UCSD-AML1 (cell line): ENCODE measurements around the gene FOXA3.
A peak's percentile ranks its signal among the peaks of the same experiment; 100 is the strongest.
"Not testable (repeated sequence)": the region's sequence is repeated elsewhere in the genome, so short reads cannot be mapped to it uniquely, and the experiment has no call there.

Source experiments
- DNase-seq: peaks from one replicate; lab custom pipeline; 2025; ENCODE audit not compliant: unreplicated experiment; lab: John Stamatoyannopoulos, UW

FOXA3 gene

DNA sequence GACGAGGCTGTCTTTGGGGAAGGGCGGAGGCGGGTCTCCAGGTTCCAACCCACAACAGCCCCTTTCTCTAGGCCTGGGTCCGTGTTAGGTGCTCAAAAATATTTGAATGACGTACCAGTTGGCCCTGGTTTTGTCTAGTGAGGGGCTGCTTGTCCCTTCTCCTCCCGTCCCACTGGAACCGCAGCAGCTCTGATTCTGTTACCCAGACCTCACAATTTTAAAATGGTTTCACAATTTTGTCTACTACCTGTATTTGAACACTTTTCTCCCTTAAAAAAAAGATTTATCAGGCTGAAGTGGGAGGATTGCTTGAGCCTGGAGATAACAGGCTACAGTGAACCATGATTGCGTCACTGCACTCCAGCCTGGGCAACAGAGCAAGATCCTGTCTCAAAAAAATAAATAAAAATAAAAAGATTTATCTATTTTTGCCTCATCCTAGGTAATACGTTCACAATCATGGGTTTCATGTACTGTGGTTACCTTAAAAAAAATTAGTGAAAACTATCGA lies 23.1 kb downstream of the FOXA3 start:
- DNase-seq: no peak

DNA sequence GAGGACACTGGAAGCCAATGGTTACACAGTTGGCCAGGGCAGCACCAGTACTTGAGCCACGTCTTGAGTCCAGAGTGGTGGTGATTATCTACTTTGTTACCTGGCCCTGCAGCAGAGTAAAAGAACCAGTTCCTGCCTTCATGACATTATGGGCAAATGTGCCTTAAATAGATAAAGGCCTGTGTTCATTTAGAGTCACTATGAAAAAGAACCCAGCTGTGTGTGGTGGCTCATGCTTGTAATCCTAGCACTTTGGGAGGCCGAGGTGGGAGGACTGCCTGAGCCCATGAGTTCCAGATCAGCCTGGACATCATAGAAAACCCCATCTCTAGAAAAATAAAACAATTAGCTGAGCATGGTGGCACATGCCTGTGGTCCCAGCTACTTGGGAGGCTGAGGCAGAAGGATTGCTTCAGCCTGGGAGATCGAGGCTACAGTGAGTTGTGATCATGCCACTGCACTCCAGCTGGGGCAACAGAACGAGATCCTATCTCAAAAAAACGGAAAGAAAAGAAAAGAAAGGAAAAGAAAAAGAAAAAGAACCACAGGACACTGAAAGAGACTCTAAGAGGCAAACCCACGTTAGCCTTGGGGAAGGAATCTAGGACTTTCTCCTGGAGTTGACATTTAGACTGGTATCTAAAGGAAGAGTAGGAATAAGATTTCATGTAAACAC lies 25.2 kb downstream of the FOXA3 start:
- DNase-seq: no peak

DNA sequence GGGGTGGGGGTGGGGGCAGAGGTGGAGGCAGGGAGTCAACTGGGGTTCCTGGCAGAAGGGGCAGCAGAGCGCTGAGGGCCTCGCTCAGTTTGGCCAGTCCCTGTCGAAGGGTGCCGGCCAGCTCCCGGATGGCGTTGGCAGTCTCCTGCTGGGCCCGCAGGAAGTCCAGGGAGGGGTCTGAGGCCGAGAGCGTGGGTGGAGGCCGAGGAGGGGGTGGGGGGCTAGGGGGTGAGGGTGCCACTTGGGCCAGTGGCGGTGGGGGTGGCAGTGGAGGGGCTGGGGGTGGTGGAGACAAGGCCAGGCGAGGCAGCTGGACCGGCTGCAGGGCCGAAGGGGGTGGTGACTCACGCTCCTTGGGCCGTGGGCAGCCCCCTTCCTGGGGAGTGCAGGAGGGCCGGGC lies 26.8 kb downstream of the FOXA3 start:
- DNase-seq: no peak

DNA sequence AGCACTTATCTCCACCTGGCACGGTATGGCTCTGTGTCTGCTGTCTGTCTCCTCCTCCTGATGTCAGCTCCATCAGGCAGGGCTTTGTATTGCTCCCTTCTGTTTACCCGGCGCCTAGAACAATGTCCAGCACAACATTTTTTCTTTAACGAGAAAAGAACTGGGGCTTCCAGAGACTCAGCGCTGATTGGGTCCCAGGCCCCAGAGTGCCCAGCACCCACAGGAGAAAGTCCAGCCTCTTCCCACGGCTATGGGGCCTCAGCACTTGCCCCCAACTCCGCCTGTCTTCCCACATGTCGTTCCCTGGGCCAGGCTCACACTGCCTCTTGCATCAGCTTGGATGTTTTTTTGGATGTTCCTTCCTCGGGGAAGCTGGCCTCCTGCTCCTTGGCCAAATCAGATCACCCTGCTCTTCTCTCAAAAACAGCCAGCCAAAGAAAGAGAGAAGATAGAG lies 31.4 kb downstream of the FOXA3 start:
- no peak for DNase-seq

DNA sequence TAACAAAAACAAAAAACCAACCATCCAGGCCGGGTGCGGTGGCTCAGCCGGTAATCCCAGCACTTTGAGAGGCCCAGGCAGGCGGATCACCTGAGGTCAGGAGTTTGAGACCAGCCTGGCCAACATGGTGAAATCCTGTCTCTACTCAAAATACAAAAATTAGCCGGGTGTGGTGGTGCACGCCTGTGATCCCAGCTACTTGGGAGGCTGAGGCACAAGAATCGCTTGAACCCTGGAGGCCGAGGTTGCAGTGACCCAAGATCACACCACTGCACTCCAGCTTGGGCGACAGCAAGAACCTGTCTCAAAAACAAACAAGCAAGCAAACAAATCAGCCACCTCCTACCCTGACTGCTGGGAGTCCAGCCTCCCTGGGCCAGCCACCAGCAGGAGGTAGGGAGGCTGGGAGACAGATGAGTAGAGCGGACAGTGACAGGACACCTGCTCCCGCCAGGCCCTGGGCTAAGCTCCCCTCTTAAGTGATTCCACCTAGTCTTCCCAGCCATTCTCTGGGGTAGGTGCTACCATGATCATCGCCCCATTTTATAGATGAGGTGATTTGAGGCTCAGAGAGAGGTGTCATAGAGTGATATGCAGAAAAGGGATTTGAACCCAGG lies 32.0 kb downstream of the FOXA3 start:
- not testable (repeated sequence) for DNase-seq

DNA sequence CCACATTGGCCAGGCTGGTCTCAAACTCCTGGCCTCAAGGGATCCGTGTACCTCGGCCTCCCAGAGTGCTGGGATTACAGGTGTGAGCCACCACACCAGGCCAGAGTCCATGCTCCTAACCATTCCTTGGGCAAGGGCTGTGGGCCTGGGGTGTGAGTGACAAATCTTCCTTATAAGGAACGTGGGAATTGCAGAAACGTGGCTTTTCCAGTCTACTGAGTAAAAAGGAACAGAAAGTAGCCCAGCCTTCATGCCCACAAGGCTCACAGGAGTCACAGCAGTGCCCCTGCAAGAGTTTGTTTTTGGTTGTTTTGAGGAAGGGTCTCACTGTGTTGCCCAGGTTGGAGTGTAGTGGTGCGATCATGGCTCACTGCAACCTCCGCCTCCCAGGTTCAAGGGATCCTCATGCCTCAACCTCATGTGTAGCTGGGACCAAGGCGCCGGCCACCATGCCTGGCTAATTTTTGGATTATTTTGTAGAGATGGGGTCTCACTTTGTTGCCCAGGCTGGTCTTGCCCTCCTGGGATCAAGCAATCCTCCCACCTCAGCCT lies 33.2 kb downstream of the FOXA3 start:
- DNase-seq: no peak

DNA sequence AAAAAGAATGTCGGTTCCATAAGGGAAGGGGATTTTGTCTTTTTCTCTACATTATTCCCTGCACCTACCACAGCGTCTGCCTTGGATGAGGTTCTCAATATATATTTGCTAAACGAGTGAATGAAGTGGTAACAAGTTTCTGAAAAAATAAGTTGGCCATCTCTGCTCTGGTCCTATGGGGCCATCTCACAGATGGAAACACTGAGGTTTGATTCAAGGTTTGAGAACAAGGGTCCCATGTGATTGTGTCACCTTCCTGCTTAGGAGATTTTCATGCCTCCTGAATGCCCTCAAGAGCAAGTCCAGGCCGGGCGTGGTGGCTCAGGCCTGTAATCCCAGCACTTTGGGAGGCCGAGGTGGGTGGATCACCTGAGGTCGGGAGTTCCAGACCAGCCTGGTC lies 35.1 kb downstream of the FOXA3 start:
- no peak for DNase-seq

DNA sequence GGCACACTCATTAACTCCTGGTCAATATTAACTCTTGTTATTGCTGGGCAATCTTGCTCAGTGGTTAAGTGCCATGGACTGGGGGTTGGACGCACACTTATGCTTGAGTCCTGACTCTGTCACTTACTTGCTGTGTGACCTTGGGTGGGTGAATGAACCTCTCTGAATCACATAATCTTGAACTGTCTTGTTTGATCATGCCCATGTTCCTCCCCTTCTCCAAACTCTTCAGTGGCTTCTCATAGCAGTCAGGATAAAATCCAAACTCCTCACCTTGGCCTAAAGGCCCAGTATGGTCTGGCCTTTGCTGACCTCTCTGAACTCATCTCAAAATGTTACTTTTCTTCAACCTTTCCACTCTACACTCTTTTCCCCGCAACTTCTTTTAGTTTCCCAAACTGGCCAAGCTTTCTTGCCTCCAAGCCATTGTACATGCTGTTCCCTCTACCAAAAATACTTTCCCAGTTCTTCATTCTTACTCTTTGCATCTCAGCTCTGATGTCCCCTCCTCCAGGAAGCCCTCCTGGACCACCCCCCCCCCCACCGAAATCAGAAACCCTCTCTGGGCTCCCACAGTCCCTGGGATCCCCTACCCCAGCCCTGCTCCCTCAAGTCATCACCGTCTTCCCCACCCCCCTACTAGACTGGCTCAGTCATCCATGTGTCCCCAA lies 35.9 kb downstream of the FOXA3 start:
- DNase-seq: no peak

DNA sequence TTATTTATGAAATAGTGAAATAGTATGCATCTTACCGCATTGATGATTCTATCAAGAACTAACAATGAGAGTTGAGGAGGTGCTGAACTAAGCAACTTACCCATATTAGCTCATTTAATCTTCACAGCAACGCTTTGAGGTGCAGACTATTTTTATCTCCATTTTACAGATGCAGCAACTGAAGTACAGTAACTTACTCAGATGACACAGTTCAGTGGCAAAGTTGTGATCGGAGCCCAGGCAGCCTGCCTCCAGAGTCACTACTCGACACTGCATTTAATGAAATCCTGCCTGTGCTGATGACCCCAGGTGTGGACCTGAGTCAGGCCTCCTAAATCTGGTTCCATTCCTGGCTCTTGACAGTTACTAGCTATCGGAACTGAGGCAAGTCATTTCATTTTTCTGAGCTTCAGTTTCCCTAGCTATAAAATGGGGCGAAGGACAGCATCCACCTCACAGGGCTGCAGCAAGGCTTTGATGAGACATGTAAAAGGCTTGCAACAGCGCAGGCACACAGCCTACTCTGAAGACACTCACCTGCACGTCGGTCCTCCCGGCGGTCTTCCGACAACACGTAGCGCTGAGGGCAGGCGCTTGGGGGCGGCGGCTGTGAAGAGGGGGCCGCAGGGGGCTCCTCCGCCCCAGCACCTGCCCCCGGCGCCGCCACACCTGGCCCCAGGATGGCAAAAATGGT lies 36.8 kb downstream of the FOXA3 start:
- DNase-seq: no peak

DNA sequence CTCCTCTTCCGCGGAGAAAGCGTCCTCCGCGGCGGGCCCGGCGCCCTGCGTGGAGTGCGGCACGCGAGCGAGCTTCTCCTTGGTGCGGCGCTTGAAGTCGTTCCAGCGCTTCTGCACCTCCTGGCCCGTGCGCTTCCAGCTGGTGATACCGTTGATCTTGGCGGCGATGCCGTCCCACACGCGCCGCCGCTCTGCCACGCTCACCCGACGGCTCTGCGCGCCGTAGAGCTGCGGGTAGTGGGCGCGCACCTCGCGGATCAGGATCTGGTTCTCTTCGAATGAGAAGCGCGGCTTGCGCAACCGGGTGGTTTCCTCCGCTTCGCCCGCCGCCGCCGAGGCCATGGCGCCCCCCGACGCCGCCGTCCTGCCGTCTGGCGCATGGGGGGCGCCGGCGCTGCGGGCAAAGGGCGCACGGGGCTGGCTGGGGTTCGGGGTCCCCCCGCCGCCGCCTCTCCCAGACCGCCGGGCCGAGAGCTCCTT lies 37.3 kb downstream of the FOXA3 start:
- DNase-seq: peak; percentile 40

DNA sequence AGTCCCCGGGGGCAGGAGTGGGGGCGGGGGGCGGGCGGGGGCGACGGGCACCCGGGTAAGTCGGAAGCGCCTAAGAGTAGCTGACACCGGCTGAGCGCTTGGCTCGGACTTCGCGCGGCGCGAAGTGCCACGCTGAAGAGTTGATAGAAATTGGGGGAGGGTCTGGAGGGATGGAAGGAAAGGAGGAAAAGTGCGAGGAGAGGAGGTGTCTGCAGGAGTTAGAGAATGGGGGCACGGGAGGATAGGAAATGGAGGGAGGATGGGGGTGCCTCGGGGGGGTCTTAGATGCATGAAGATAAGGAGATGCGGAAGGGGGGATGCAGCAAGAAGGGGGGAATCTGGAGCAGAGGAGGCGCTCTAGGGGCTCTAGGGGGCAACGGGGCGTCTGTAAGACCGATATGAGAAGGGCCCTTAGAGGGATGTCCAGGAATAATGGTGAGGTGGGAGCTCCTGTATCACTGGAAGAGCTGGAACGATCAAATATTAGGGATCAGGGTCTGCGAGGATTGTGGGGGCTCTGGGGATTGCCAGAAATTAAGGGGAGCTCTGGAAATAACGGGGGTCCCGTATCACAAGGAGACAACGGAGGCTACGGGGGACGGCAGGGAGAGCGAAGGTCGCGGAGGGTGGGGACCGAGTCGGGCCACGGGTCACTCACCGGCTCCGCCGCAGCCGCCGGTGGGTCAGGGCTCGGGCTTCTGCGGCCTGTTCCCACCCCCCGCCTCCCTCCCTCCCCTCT lies 38.0 kb downstream of the FOXA3 start, which contains the start of gene MYPOP:
Gene MYPOP (minus strand): TSS at position 702 of the 739 bp plus-strand sequence. CDS start 840 bp downstream, outside the sequence.
- DNase-seq: peak; percentile 40

DNA sequence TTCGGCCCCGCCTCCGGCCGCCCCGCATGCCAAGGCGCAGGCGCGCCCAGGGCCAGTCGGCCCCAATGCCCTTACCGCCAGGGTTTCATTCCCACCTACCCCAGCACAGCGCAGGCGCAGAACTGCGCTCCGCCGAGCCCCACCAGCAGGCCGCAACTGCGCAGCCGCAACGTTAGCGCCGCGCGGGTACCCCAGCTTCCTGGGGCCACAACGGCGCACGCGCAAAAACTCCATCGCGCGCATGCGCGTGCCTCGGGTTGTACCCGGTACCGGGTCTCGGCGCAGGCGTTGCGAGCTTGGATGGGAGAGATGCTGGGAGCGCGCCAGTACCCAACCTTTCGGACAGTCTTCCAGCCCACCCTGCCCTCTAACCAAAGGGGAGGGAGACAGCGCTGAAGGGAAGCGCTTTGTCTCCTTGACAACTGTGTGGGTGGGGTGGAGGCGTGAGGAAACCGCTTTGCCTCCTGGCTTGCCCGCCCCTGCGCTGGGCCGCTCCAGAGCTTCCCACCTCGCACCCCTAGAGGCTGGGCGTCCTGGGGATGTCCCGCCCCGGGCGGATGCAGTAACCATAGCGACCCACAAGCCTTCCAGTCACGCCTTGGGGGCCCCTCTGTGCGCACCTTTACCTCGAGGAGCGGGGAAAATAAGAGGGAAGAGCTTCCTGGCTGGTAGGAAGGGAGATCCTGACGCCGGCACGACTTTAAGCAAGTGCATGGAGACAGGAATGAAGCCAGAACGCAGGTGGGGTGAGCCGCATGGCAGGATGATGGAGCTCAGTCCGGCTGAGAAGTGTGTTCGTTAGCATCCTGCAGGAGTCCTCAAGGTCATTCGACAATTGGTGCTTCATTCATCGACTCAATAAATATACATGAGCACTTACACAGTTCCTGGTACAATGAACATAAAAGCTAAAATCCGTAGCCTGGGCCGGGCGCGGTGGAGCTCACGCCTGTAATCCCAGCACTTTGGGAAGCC lies 38.8 kb downstream of the FOXA3 start:
- peak; percentile 100 for DNase-seq

DNA sequence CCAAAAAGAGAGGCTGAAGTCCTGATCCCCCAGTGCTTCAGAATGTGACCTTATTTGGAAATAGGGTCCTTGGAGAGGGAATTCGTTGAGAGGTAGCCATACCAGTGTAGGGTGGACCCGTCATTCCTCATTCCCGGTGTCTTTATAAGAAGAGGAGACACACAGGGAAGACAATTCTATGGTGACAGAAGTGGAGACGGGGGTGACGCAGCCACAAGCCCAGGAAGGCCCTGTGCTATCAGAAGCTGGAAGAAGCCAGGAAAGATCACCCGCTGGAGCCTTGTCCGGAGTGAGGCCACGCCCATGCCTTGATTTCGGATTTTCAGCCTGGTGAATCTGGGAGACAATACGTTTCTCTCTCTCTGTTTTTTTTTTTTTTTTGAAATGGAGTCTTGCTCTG lies 40.9 kb downstream of the FOXA3 start:
- DNase-seq: no peak

DNA sequence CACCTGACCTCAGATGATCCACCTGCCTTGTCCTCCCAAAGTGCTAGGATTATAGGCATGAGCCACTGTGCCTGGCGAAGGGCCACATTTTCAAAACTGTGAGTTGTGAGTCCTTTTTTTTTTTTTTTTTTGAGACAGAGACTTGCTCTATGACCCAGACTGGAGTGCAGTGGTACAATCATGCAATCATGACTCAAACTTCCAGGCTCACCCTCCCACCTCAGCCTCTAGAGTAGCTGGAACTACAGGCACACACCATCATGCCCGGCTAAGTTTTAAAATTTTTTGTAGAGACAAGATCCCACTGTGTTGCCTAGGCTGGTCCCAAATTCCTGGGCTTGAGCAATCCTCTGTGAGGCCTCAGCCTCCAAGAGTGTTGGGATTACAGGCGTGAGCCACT lies 42.1 kb downstream of the FOXA3 start:
- DNase-seq: no peak

DNA sequence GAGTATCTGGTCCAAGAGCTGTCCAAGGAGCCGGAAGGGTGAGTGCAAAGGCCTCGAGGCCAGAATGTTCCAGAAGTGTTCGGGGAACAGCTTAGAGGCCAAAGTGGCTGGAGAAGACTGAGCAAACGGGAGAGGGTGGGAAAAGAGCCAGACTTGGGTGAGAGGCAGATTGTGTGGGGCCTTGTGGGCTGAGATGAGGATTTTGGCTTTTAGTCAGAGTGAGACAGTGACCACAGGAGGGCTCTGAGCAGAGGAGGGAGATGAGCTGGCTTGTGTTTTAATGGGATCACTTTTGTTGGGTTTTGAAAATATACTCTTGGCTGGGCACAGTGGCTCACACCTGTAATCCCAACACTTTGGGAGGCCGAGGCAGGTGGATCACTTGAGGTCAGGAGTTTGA lies 44.8 kb downstream of the FOXA3 start:
- DNase-seq: no peak

DNA sequence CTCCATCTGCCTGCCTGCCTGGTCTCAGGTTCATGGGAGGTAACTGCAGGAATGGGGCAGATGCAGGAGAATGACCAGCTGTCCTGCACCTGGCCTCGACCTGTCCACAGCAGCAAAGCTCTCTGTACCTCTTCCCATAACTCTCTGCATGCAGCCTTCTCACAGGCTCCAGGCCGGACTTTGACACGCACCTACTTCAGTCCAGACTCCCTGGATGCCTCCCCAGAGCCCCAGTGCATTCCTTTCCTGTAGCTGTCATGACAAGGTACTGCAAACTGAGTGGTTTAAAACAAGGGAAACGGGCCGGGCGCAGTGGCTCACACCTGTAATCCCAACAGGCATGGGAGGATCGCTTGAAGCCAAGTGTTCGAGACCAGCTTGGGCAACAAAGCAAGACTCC lies 47.2 kb downstream of the FOXA3 start:
- no peak for DNase-seq

DNA sequence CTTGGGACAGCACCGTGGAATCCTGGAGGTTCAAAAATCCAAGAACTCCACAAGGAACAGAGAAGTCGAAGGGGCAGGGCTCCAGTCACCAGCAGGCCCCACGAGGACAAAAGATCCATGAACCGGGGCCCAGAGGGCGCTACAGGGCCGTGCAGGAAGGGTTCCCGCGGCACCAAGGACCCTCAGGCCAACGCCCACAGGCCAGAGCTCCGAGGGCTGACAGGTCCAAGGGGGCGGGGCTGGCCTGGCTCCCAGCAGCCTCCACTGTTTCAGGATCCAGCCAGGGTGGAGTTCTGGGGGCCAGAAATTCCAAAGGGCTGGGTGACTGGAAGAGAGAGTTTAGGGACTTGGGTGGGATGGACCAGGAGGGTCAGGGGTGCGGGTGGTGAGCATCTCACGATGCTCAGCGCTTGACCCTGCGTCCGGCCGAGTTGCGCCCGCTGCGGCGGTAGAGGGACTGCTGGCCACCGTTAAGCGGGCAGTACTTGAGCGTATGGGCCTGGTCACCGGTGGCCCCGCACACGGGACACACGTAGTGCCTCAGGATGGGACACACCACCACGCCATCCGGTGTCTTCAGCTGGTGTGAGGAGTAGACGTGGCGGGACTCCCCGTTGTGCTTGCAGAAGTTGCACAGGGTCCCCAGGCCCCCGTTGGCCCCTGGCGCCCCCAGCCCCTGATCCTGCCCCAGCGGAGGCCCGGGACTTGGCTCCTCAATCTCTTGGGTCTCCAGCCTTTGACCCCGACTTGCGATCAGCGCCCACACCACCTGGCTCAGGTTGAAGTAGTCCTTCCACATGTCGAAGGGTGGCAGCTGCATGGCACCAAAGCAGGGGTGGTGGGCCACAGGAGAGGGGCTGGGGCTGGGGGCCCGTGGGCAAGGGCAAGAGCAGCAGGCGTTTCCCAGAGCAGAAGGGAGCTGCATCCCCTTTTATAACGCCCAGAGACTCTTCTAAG lies 50.0 kb downstream of the FOXA3 start, which contains the start of gene NANOS2:
Gene NANOS2 (minus strand): TSS at position 905 of the 957 bp plus-strand sequence. CDS start 85 bp downstream, at position 820.
- peak; percentile 44 for DNase-seq
